H54 (cell line): ENCODE data around the gene SHQ1.

Experiments
- DNase-seq: peaks from one replicate; pipeline ENCODE4 v3.0.0; 2011; ENCODE audit warnings: low spot score, mixed read lengths; ENCODE audit not compliant: insufficient read length
- FAIRE-seq: peaks from 3 replicates; lab custom pipeline; 2011; peaks lifted over from hg19 to GRCh38; lab: Jason Lieb, UNC
- POLR2A ChIP-seq: IDR thresholded peaks from 2 replicates; pipeline ENCODE4 v1.6.1; 2011; ENCODE audit warnings: low read depth, mild to moderate bottlenecking, low read length

The SHQ1 gene

DNA sequence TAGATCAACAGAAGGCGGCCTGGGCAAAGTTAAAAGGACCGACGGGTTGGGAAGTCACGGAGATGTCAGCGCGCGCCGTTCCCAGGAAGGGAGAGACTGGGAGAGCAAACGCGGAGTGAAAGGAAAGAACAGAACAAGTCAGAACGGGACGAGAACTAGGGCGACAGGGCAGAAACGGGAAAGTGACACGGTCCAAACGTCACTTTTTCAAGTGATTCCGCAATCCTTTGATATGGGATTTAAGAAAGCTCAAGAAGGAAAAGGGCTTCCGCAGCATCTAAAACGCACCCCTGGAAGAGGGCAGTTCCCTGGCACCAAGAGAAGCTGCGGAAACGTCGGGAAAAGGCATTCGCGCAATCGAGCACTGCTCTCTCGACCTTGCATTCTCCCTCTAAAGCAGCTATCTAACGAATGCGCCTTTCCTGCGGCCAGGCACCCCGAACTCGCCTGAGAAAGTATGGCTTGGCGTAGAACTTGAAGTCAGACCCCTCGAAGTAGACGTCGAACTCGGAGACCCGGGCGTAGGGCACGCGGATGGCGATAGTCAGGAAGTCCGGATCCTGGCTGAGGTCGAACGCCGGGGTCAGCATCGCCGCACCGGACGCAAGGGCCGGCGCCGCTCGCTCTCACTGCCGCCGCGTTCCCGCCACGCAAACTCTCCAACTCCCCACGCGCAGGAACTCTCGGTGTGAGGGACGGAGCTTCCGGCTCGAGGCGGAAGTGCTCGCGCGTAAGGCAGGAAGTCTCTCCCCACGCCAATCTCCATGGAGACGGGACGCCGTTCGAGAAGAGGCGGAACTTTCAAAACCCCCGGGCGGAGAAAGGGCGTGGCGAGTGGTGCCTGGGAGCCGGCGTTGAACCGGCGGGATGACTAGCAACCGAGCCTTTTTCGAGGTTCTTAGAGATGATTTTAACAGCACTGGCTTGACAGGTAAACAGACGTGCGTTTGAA, at the start of gene SHQ1:
Gene SHQ1, minus strand, starts transcription at position 695 of the 952 bp plus-strand sequence. Its CDS starts 105 bp downstream, at position 590.
- DNase-seq, result peak; percentile 85
- peak; percentile 98 for FAIRE-seq
- TF ChIP-seq POLR2A, result peak; percentile 90

DNA sequence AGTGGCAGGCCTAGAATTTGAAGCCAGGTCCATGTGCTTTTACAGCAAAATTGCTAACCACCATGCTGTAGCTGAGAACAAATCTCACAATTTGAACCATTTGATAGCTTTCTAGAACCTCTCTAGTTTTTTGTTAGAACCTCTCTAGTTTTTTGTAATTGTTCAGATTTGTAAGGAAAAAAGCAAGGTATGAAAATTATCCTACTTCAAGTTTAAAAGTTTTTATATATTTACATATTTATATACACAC, 49.4 kb upstream of the SHQ1 start:
- TF ChIP-seq POLR2A, result no peak
- no peak for DNase-seq
- no peak for FAIRE-seq

DNA sequence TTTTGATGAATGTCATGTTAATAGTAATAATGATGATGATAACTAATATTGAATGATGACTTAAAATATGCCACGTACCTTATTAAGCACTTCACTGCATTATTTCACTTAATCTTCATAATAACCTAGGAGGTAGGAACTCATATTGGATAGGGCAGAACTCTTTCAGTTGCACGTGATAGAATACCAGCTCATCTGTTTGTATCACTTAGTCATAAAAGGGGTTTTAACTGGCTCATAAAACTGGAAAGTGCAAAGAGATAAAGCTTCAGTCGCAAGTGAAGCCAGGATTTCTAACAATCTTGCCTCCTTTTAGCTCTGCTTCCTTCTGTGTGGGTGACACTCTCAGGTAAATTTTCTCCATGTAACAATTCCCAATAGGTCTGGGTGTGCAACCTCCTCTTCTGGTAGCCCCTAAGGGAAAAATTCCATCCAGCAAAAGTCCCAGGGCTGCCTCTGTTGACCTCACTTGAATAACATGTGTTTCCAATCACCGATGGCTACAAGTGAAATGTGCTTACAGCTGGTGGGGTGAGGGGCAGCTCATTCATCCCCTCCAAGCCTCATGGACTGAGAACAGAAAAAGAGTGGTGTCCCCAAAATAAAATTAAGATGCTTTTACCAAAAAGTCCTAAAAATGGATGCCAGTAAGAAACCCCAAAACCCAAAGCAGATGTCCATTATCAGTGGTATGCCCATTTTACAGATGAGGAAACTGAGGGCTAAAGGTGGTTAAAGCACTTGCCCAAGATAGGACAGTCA, 48.9 kb upstream of the SHQ1 start:
- no peak for DNase-seq
- no peak for FAIRE-seq
- TF ChIP-seq POLR2A, result no peak

DNA sequence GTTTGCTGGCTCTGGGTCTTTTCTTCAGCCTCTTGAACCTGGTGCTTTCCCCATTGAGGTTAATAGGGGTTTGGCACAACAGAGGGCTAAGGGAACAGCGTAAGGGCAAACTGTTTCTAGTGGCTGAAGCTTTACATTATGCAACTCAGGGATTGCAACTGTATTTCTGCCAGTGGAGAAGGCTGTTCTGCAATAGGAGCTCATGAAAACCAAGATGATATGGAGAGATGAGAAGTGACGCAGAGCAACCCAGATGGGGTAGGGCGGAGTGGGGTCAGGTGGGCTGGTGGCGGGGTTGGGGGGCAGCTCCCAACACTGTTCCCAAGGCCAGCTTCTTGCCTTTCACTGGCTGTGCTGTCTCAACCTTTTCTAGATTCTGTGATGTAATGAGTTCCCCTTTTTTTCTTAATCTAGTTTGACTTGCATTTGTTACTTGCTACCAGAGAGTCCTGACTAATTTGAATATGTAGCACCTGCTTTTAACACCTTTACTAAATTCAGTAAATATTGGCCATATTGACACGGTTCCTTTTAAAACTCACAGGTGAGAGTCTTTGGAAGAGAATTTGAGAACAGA, 46.8 kb upstream of the SHQ1 start:
- TF ChIP-seq POLR2A, result no peak
- no peak for DNase-seq
- no peak for FAIRE-seq

DNA sequence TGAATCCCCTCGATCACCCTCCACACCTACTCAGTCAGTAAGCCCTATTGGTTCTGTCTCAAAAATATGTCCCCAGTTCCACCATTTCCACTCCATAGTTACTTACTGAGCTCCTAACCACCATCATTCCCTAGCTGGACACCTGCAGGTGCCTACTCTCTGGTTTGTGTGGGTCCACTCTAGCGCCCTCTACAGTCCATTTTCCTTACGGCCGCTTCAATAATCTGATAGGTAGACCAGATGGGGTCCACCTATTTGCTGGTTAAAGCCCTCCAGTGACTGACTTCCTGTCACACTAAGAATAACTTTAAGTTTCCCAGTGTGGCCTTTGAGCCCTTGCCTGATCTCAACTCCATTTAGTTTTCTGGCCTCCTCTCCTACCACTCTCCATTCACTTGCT, 44.6 kb upstream of the SHQ1 start:
- DNase-seq (no peak), FAIRE-seq (no peak)
- TF ChIP-seq POLR2A, result no peak

DNA sequence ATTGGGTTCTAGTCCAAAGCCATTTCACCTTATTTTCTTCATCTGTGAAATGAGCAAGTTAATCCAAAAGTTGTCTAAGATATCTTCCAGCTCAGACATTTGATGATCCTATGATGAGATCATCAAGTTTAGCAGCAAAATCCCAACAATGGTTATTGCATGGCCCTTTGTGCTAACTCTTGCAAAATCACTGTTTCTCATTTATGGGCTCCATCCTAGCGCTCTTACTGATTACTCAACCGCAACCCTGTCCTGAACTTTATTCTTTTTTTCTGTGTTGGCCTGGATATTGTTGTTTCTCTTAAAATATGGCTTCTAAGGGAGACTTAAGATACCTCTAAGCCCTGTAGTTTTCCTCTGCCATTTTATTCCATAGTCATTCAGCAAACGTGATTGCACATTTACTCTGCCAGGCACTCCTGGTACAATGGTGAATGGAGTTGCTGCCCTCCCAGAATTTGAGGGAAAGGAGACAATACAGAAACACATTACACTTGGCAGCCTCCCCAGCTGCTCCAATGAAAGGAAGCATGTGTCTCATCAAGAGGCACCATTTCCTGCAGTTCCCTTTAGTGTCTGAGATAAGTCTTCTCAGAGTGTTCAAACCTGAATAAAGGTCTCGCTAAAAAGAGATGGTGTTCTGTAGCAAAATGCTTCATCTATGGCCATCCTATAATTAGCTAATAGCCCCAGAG, 44.0 kb upstream of the SHQ1 start:
- peak; percentile 69 for FAIRE-seq
- TF ChIP-seq POLR2A, result no peak

DNA sequence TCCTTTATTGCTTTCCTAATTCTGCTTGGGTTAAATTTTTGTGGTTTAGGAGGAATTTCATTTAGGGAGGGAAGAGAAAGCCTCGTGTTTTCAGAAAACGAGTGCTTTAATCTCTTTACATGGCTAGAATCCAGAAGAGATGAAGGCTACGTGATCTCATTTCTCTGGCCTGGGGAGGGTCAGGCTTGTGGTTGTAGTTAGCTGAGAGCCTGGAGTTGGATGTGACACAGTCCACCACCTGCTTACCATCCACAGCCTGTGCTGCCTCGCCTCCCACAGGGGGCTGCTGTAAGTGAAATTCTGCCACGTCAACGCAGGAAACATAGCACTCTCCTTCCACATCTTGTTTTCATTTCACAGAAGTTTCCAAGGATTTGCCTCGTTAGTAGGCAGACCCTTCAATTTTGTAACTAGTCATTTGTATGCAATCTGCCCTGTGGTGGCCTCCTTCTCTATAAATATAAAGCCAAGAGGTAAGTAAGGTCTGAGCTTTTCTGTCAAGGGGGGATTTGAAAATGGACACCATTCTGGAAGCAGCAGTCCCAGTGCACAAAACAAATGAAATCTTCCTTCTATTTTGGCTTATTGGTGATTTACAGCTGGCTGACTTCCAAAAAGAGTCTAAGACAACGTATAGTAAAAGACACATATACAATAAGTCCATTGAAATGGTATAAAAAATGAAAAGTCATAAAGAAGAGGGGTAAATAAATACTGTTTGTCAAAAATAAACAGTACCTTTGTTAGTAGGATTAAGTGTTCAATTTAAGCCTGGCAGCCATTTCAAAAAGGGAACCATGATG, 43.0 kb upstream of the SHQ1 start:
- DNase-seq (peak; percentile 57), FAIRE-seq (peak; percentile 97)
- TF ChIP-seq POLR2A, result no peak

More for the DNA sequence above, 44.0 kb upstream of the SHQ1 start:
- DNase-seq, result no peak

DNA sequence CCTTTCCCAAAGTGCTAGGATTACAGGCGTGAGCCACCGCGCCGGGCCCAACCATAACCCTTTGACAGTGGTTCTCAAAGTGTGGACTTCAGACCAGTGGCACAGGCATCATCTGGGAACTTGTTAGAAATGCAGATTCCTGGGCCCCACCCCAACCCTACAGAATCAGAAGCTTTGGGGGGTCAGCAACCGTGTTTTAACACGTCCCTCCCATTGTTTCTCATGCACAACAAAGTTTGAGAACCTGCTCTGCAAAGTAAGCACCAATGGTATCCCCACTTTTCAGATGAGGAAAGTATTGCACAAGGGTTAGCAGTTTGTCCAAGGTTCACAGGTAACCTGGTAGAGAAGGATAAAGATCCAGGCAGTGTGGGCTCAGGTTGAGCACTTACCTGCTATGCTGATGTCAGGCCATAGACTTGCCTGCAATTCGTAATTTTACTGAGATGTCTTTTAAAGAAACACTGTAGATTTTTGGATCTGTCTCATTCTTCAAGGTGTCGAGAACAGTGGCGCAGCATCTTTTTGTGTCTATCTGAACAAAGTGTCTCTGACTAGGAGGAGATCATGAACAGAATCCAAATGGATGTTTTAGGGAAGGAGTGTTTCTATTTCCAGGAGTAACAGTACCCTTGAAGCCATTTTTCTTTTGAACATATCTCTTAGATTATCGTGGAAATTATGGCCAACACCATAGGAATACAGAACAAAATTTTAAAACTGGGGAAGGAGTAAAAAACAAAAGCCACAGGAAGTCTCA, 42.1 kb upstream of the SHQ1 start:
- FAIRE-seq (no peak), DNase-seq (no peak)

DNA sequence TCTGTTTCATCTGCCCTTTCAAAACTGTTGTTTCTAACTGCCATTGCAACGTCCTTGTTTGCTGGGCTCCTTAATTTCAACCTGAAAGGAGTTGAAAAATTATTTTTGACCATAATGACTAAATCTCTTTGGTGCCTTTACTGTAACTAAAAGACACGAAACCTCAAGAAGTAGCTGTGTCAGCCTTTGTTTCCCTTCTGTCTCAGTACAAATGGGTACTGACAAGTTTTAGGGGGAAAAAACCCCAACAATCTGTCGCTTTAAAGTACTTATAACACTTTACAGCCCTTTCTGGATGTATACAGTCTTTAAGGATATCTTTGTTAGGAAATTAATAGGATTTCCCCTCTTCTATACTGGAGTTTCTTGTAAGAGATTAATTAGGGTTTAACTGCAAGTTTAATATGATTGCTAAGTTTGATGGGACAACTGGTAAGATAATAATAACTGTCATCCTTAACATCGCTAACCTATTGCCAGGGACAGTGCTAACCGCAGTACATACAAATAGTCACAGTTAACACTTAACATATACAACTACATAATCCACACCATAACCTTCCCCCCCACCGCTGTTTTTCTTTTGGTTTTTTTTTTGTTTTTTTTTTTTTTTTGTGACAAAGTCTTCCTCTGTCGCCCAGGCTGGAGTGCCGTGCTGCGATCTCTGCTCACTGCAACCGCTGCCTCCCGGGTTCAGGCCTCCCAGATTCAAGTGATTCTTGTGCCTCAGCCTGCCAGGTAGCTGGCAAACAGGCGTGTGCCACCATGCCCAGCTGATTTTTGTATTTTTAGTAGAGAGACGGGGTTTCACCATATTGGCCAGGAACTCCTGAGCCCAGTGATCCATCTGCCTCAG, 41.3 kb upstream of the SHQ1 start:
- FAIRE-seq (no peak), DNase-seq (no peak)
- TF ChIP-seq POLR2A, result no peak

More for the DNA sequence above, 42.1 kb upstream of the SHQ1 start:
- no peak for TF ChIP-seq POLR2A

DNA sequence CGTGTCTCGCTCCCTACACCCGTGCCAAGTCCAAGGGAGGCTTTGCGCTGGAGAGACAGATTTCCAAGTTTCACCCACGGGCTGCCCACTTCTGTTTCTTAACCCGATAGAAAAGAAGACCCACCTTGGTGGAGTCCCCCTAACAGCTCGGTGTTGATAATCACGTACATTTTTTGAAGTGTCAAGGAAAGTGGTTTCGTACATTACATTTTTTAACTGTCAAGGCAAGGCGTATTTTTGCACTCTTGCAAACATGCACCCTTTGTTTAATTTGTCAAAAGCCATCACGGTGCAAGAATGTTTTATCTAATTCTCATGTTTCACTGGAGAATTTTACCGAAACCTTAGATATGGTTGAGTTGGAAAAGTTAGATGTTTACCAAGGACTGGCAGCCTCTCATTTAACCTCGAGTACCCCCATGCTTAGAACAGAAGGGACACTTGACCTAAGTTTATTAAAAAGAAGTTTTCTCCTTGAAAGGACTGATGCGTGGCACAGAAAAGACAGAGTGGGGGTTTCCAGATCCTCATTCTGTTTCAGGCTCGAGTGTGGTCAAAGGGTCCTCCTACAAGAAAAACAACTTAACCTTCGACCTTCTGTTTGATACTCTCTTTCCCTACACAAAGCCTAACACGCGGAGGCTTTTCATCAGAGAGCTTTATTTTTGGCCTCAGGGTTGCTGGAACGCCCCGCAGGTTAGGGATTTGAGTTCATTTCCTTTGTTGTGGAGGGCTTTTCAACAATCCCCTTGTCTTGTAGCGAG, 40.5 kb upstream of the SHQ1 start:
- no peak for TF ChIP-seq POLR2A
- FAIRE-seq (no peak), DNase-seq (no peak)
